HL-60 (cell line): ENCODE measurements around the gene STEAP4.

ENCODE experiments used
- DNase-seq, 2 experiments: peaks; one replicate each; pipeline ENCODE4 v3.0.0-alpha.2; 2010 to 2020; ENCODE audit warnings: low read depth in 1 of 2, low spot score in 1 of 2
- H3K27ac ChIP-seq: fragments of 250-450 bp; sonication (Bioruptor Pico); replicated peaks from 2 replicates; pipeline ENCODE4 v1.5.1; 2020; ENCODE audit warnings: mild to moderate bottlenecking, moderate library complexity
- H3K27me3 ChIP-seq: fragments of 250-450 bp; sonication (Bioruptor Pico); 2 replicates; pipeline ENCODE4 v1.5.1; 2021; ENCODE audit warnings: mild to moderate bottlenecking, moderate library complexity; ENCODE audit not compliant: insufficient read depth, poor library complexity, severe bottlenecking
- H3K4me3 ChIP-seq: replicated peaks from 2 replicates; pipeline ENCODE4 v1.5.1; 2011; ENCODE audit warnings: mild to moderate bottlenecking, control low read depth, low read length; ENCODE audit not compliant: insufficient read depth
- GABPA ChIP-seq: IDR thresholded peaks from 2 replicates; pipeline ENCODE4 v1.6.1; 2012; ENCODE audit warnings: low read depth
- POLR2AphosphoS5 ChIP-seq: IDR thresholded peaks from 2 replicates; pipeline ENCODE4 v1.6.1; 2012; ENCODE audit warnings: low read depth
- SPI1 ChIP-seq: IDR thresholded peaks from 2 replicates; pipeline ENCODE4 v1.6.1; 2012; ENCODE audit warnings: low read depth, mild to moderate bottlenecking, borderline replicate concordance
- TF ChIP-seq, protein P1 (sequence below): IDR thresholded peaks from one replicate; pipeline ENCODE4 v1.5.1; 2011; ENCODE audit warnings: low read length, control low read depth, inconsistent platforms; ENCODE audit not compliant: insufficient read depth
- TF ChIP-seq, protein P2 (sequence below): IDR thresholded peaks from 2 replicates; pipeline ENCODE4 v1.6.1; 2012; ENCODE audit warnings: low read depth; ENCODE audit not compliant: insufficient replicate concordance

STEAP4 gene

GRCh38 chr7:88243345-88243909 lies 63.3 kb downstream of the STEAP4 start:
- no peak overlapping the region for H3K27ac ChIP-seq
- H3K27me3 ChIP-seq: no peaks in the 10 kb centered on the region
- peak in 1 of 2 experiments; percentile 34 for DNase-seq
- TF ChIP-seq, protein P1, sequence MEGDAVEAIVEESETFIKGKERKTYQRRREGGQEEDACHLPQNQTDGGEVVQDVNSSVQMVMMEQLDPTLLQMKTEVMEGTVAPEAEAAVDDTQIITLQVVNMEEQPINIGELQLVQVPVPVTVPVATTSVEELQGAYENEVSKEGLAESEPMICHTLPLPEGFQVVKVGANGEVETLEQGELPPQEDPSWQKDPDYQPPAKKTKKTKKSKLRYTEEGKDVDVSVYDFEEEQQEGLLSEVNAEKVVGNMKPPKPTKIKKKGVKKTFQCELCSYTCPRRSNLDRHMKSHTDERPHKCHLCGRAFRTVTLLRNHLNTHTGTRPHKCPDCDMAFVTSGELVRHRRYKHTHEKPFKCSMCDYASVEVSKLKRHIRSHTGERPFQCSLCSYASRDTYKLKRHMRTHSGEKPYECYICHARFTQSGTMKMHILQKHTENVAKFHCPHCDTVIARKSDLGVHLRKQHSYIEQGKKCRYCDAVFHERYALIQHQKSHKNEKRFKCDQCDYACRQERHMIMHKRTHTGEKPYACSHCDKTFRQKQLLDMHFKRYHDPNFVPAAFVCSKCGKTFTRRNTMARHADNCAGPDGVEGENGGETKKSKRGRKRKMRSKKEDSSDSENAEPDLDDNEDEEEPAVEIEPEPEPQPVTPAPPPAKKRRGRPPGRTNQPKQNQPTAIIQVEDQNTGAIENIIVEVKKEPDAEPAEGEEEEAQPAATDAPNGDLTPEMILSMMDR: peak; percentile 46
- TF ChIP-seq SPI1 (no peak), POLR2AphosphoS5 (no peak), GABPA (no peak)
- TF ChIP-seq, protein P2, sequence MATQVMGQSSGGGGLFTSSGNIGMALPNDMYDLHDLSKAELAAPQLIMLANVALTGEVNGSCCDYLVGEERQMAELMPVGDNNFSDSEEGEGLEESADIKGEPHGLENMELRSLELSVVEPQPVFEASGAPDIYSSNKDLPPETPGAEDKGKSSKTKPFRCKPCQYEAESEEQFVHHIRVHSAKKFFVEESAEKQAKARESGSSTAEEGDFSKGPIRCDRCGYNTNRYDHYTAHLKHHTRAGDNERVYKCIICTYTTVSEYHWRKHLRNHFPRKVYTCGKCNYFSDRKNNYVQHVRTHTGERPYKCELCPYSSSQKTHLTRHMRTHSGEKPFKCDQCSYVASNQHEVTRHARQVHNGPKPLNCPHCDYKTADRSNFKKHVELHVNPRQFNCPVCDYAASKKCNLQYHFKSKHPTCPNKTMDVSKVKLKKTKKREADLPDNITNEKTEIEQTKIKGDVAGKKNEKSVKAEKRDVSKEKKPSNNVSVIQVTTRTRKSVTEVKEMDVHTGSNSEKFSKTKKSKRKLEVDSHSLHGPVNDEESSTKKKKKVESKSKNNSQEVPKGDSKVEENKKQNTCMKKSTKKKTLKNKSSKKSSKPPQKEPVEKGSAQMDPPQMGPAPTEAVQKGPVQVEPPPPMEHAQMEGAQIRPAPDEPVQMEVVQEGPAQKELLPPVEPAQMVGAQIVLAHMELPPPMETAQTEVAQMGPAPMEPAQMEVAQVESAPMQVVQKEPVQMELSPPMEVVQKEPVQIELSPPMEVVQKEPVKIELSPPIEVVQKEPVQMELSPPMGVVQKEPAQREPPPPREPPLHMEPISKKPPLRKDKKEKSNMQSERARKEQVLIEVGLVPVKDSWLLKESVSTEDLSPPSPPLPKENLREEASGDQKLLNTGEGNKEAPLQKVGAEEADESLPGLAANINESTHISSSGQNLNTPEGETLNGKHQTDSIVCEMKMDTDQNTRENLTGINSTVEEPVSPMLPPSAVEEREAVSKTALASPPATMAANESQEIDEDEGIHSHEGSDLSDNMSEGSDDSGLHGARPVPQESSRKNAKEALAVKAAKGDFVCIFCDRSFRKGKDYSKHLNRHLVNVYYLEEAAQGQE: no peak
- no peak overlapping the region for H3K4me3 ChIP-seq

DNA sequence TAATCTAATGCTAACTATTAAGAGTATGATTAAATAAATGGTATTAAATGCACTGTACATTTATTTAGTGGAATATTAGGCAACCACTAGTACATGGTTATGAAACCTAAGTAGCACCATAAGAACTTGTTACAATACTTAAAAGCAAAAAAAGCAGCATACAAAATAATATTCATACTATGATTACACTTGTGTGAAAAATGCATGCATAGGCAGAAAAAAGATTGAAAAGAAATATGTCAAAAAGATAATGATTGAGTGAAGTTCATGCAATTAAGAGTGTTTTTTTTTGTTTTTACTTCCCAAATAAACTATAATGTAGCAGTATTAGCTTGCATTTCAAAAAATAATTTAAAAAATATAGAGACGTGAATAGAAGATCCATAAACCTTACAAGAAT lies 66.8 kb downstream of the STEAP4 start:
- H3K27ac ChIP-seq: no peak overlapping the region
- TF ChIP-seq, protein P2: no peak
- no peak for TF ChIP-seq GABPA
- TF ChIP-seq SPI1: no peak
- TF ChIP-seq, protein P1: no peak
- no peak for TF ChIP-seq POLR2AphosphoS5
- no peak for DNase-seq
- H3K27me3 ChIP-seq: no peaks in the 10 kb centered on the region
- H3K4me3 ChIP-seq: no peak overlapping the region

GRCh38 chr7:88233828-88234227 lies 72.9 kb downstream of the STEAP4 start:
- Histone ChIP-seq H3K27ac (no peak overlapping the region), H3K27me3 (no peaks in the 10 kb centered on the region), H3K4me3 (no peak overlapping the region)
- DNase-seq: no peak
- TF ChIP-seq, protein P1: no peak
- TF ChIP-seq, protein P2: no peak
- TF ChIP-seq GABPA: no peak
- TF ChIP-seq POLR2AphosphoS5: no peak
- TF ChIP-seq SPI1: no peak
